Esophagus muscularis mucosa (tissue), 4 donors: ENCODE data around the gene AP1S3. TPM values are rescaled to one million over a fixed set of nuclear protein-coding genes. Genes with fewer than 3 reads are reported as not detected.

Source experiments
- DNase-seq: peaks from one replicate; pipeline ENCODE4 v3.0.0-alpha.2; 2017; ENCODE audit errors: extremely low spot score
- H3K27ac ChIP-seq, 4 donors: fragments of 200-600 bp; sonication (generic); replicated peaks in 1 of 4; 1 replicate in 3 of 4; 2 replicates in 1 of 4; pipeline ENCODE4 v1.5.1; 2016 to 2019; ENCODE audit warnings: mild to moderate bottlenecking in 1 of 4
- H3K27me3 ChIP-seq, 4 donors: fragments of 200-600 bp; sonication (generic); one replicate each; pipeline versions ENCODE4 v1.5.1 to v1.6.0; 2016 to 2019
- H3K36me3 ChIP-seq, 4 donors: fragments of 200-600 bp; sonication (generic); one replicate each; pipeline ENCODE4 v1.5.1; 2016 to 2019
- H3K4me1 ChIP-seq, 4 donors: fragments of 200-600 bp; sonication (generic); one replicate each; pipeline ENCODE4 v1.5.1; 2016 to 2019
- H3K4me3 ChIP-seq, 4 donors: fragments of 200-600 bp; sonication (generic); 1 replicate in 2 of 4; 2 replicates in 2 of 4; pipeline ENCODE4 v1.5.1; 2016 to 2019; ENCODE audit warnings: mild to moderate bottlenecking in 4 of 4, moderate library complexity in 1 of 4
- H3K9me3 ChIP-seq, 4 donors: fragments of 200-600 bp; sonication (generic); 1 replicate in 3 of 4; 2 replicates in 1 of 4; pipeline ENCODE4 v1.5.1; 2016 to 2019
- EP300 ChIP-seq: sonication (generic); formaldehyde crosslinking; IDR thresholded peaks from one replicate; pipeline ENCODE4 v1.6.1; 2017; ENCODE audit warnings: antibody characterized with exemption
- POLR2A ChIP-seq: fragments of 450-650 bp; IDR thresholded peaks from one replicate; pipeline ENCODE4 v1.6.1; 2017; ENCODE audit warnings: antibody characterized with exemption, moderate library complexity, mild to moderate bottlenecking, low read depth
- POLR2AphosphoS5 ChIP-seq, 2 donors: sonication (generic); formaldehyde crosslinking; IDR thresholded peaks; one replicate each; pipeline ENCODE4 v1.6.1; 2017; ENCODE audit warnings: antibody characterized with exemption in 2 of 2
- WGBS: methylation state at CpG from one replicate; pipeline ENCODE4 v1.1.5; 2018; 5-methylcytosine and 5-hydroxymethylcytosine counted together
- intact Hi-C: fragments of 100-400 bp; cut with DNase I; formaldehyde crosslinking; loops from one replicate; pipeline ENCODE4 v1.15.1; 2023
- total RNA-seq, 4 donors: library from RNA; depleted of rRNA; stranded (reverse); fragments of >200 nt; gene quantifications; one replicate each; pipeline versions ENCODE4 v1.1.0 to v1.2.1, GENCODE V29; 2016
- TF ChIP-seq, protein P1 (sequence below), 3 experiments: fragments of 200-600 bp in 2 of 3; fragments of 450-650 bp in 1 of 3; sonication (generic) in 2 of 3; IDR thresholded peaks; one replicate each; pipeline ENCODE4 v1.5.1; 2017 to 2019; ENCODE audit warnings: antibody characterized with exemption in 3 of 3, mild to moderate bottlenecking in 2 of 3, moderate library complexity in 1 of 3

The AP1S3 gene
- total RNA-seq, 4 donors from 2014 or later = 0.40 to 2.7 (median 0.85) TPM

DNA sequence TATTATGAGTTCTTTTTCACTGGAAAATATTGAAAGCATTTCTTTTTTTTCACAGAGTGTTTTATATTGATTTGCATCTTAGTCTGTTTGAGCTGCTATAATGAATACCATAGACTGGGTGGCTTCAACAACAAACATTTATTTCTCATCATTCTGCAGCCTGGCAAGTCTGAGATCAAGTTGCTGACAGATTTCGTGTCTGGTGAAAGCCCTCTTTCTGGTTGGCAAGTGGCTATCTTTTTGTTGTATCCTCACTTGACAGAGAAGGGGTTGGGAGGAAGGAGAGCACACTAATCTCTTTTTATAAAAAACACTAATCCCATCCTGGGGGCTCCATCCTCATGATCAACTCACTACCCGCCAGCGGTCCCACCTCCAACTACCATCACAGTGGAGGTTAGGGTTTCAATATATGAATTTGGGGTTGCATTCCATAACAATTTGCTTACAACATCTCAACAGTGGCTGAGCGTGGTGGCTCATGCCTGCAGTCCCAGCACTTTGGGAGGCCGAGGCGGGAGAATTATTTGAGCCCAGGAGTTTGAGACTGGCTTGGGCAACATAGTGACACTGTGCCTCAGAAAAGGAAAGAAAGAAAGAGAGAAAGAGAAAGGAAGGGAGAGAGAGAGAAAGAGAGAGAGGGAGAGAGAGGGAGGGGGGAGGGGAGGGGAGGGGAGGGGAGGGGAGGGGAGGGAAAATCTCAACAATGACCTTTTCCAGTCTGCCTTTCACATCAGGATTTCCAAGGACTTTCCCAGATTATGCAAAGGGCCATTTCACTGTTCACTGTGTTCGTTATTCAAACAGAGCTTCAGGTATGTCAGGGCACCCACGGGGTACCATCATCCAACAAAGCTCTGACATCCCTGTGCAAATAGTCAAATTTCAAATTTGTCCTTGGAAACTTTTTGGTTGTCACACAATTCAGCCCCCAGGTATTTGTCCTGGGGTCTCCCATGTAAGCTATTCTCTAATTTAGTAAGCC is 111.1 kb downstream of the AP1S3 start:
- 88% methylated on average over 8 of the region's 8 CpGs for WGBS
- Histone ChIP-seq H3K9me3 (no peaks in the 10 kb centered on the region), H3K36me3 (no peaks in the 10 kb centered on the region), H3K4me1 (peaks cover 13 to 16% (median 15%) of the 10 kb centered on the region in 4 donors), H3K27ac (peak overlapping the region; percentile 49 to 69 (median 58)), H3K4me3 (no peak overlapping the region), H3K27me3 (no peaks in the 10 kb centered on the region)
- TF ChIP-seq POLR2A (no peak), POLR2AphosphoS5 (IDR thresholded peaks at IDR 0.05) (no peak), EP300 (no peak)
- TF ChIP-seq, protein P1, sequence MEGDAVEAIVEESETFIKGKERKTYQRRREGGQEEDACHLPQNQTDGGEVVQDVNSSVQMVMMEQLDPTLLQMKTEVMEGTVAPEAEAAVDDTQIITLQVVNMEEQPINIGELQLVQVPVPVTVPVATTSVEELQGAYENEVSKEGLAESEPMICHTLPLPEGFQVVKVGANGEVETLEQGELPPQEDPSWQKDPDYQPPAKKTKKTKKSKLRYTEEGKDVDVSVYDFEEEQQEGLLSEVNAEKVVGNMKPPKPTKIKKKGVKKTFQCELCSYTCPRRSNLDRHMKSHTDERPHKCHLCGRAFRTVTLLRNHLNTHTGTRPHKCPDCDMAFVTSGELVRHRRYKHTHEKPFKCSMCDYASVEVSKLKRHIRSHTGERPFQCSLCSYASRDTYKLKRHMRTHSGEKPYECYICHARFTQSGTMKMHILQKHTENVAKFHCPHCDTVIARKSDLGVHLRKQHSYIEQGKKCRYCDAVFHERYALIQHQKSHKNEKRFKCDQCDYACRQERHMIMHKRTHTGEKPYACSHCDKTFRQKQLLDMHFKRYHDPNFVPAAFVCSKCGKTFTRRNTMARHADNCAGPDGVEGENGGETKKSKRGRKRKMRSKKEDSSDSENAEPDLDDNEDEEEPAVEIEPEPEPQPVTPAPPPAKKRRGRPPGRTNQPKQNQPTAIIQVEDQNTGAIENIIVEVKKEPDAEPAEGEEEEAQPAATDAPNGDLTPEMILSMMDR (IDR thresholded peaks at IDR 0.05) = no peak
- intact Hi-C loops = no loop called here
- no peak for DNase-seq

DNA sequence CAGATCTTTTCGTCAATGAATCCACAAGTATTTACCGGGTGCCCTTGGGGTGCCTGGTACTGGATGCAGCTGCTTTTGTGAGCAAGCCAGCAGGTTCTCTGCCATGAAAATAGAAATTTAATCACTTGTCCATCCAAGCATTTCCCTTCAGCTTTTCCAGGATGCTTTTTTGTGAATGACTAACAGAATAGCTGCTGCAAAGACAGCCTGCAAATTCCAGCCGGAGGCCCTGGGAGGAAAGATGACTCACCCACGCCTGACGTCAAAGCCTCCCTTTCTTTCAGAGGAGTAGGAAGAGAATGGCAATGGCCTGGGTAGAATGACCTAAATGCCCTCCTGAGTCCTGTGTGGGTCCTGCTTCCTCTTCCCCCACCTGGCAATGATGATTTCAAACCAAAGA is 111.9 kb downstream of the AP1S3 start:
- no peak for DNase-seq
- peaks cover 13 to 16% (median 15%) of the 10 kb centered on the region in 4 donors for H3K4me1 ChIP-seq
- 26% methylated on average over 5 of the region's 5 CpGs for WGBS
- no peaks in the 10 kb centered on the region for H3K9me3 ChIP-seq
- intact Hi-C loops = no loop called here
- H3K27me3 ChIP-seq = no peaks in the 10 kb centered on the region
- TF ChIP-seq POLR2A (no peak), EP300 (no peak), POLR2AphosphoS5 (IDR thresholded peaks at IDR 0.05) (peak; percentile 51 to 78)
- TF ChIP-seq, protein P1 (IDR thresholded peaks at IDR 0.05) = no peak
- peak overlapping the region; percentile 49 to 69 (median 58) for H3K27ac ChIP-seq
- no peaks in the 10 kb centered on the region for H3K36me3 ChIP-seq
- no peak overlapping the region for H3K4me3 ChIP-seq

DNA sequence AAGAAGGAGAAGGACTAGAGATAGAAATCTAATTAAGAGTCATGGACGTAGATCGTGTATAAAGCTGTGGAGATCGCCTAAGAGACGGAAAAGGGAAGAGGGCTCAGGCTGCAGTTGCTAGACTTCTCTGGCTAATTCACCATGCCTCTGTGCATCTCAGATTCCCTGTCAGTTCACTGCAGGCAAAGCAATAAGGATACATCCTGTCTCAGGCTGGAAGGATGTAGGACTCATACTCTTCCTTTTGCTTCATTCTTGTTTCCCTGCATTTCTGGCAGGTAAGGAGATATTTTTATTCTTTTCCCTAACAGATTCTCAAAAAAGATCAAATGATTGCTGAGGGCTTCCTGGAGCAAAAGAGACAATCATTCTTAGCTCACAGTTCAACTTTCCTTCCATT is 112.5 kb downstream of the AP1S3 start:
- Histone ChIP-seq H3K4me1 (peaks cover 13 to 16% (median 15%) of the 10 kb centered on the region in 4 donors), H3K9me3 (no peaks in the 10 kb centered on the region), H3K27ac (peak overlapping the region; percentile 49 to 69 (median 58)), H3K27me3 (no peaks in the 10 kb centered on the region), H3K4me3 (no peak overlapping the region), H3K36me3 (no peaks in the 10 kb centered on the region)
- no peak for DNase-seq
- TF ChIP-seq EP300 (no peak), POLR2AphosphoS5 (IDR thresholded peaks at IDR 0.05) (no peak), POLR2A (no peak)
- TF ChIP-seq, protein P1 (IDR thresholded peaks at IDR 0.05) = no peak
- 85% methylated on average over 4 of the region's 4 CpGs for WGBS
- intact Hi-C loops = no loop called here

DNA sequence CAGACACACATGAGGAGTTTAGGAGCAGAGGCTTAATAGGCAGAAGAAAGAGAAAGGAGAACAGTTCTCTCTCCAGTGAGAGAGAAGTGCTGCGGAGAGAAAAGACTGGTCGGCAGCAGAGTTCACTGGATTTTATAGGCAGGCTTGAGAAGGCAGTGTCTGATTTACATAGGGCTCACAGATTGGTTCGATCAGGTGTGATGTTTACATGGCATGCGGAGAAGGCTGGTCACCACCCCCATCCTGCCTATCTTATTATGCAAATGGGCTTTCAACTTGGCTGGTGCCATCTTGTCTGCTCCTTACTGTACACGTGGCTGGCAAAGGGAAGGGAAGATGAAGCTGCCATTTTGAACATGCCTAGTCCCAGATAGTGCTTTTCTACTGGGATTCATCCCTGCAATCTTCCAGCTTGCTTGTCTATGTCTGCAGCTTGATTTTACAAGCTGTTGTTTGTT is 113.4 kb downstream of the AP1S3 start:
- no peak for DNase-seq

More for the DNA sequence above, 113.4 kb downstream of the AP1S3 start:
- H3K4me1 ChIP-seq = peaks cover 13 to 16% (median 15%) of the 10 kb centered on the region in 4 donors
- 91% methylated on average over 5 of the region's 5 CpGs for WGBS
- no peak overlapping the region for H3K27ac ChIP-seq
- H3K4me3 ChIP-seq = no peak overlapping the region
- no peaks in the 10 kb centered on the region for H3K9me3 ChIP-seq
- no peaks in the 10 kb centered on the region for H3K36me3 ChIP-seq
- no peaks in the 10 kb centered on the region for H3K27me3 ChIP-seq
- TF ChIP-seq EP300 (no peak), POLR2A (no peak), POLR2AphosphoS5 (IDR thresholded peaks at IDR 0.05) (no peak)
- TF ChIP-seq, protein P1 (IDR thresholded peaks at IDR 0.05) = no peak
- intact Hi-C loops = no loop called here
